ENCODE results near the gene RAB8A. TPM values are rescaled to one million over a fixed set of nuclear protein-coding genes. Genes with fewer than 3 reads are reported as not detected.

RAB8A gene
- total and polyA plus RNA-seq, 2 of the 8 experiments (the other 6 are each of a cell fraction or from before 2014, with no cell fraction given), result 65.8 to 97.0 TPM

GRCh38 chr19:16061943-16062342 is 49.7 kb upstream of the RAB8A start (continued):
- no peak for TF ChIP-seq CHD7 (IDR thresholded peaks at IDR 0.05; ENCODE audit: insufficient replicate concordance, low read length)
- no peak for TF ChIP-seq SUZ12 (IDR thresholded peaks at IDR 0.05; ENCODE audit: low read length)
- no peak for TF ChIP-seq SAP30 (IDR thresholded peaks at IDR 0.05; ENCODE audit: insufficient read depth, insufficient replicate concordance, low read length)
- no peak for TF ChIP-seq NRF1 (IDR thresholded peaks at IDR 0.05; ENCODE audit: low read depth, low read length)
- no peak for TF ChIP-seq KDM1A (IDR thresholded peaks at IDR 0.05; ENCODE audit: borderline replicate concordance, low read length)
- TF ChIP-seq MAFK (IDR thresholded peaks at IDR 0.05; ENCODE audit: low read depth, low read length), result no peak
- no peak for TF ChIP-seq EZH2 (IDR thresholded peaks at IDR 0.05; ENCODE audit: low read depth, low read length, severe bottlenecking)
- TF ChIP-seq CHD1 (IDR thresholded peaks at IDR 0.05; ENCODE audit: low read depth, low read length), result no peak
- no peak for TF ChIP-seq RNF2 (IDR thresholded peaks at IDR 0.05; ENCODE audit: borderline replicate concordance, low read depth, low read length, missing control alignments, poor library complexity, severe bottlenecking)
- no peak for TF ChIP-seq JUN (IDR thresholded peaks at IDR 0.05; ENCODE audit: low read depth, low read length)

Measured in H1 (cell line).